GM19324 (cell line): ENCODE results near the gene TOLLIP.

ENCODE experiments used
- ATAC-seq: cut with Tn5 transposase; IDR thresholded peaks from one replicate; pipeline ENCODE4 v1.9.1; 2021; ENCODE audit warnings: mild to moderate bottlenecking, moderate library complexity; ENCODE audit not compliant: unreplicated experiment, low FRiP score

The TOLLIP gene

DNA sequence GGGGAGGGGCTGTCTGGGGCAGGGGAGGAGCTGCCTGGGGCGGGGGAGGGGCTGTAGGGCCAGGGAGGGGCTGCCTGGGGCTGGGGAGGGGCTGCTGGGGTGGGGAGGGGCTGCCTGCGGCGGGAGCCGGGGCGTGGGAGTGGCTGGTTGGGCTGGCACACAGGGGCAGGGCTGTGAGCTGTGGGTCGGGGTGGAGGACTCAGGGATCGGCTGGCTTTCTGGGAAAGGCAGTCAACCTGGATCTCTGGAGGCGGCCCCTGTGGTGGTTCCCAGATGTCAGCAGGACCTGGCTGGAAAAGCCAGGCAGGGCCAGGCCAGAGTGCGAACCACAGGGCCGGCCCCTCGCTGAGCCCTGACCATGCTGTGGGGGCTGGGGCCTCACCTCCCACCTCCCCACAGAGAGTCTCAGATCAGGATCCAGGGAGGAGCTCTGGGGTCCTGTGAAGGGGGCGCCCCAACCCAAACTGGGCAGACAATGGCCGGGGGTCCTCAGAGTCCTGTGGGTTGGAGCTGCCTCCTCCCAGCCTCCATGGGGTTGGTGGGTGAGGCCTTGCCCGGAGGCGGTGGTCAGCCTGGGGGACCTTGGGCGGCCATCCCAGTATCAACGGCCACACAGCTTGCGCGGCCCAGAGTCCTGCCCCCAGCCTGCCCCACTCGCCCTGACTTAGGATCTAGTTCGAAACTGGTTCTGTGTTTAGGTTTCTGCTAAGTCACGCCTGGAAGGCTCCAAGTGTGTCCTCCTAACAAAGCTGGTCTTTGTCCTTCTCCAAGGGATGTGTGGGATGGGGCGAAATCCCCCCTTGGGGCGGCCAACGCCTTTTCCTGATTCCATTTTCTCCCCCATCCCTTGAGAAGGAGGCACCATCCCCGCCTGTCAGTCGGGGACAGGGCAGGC is 84.7 kb downstream of the TOLLIP start:
- ATAC-seq: no peak
